Activated CD8-positive, alpha-beta memory T cell treated with anti-CD3 and anti-CD28 coated beads, Interleukin-2, amount 50 U/mL, for 24 hours (primary cell): ENCODE results near the gene DR1.
"Not testable (repeated sequence)": the region's sequence is repeated elsewhere in the genome, so short reads cannot be mapped to it uniquely, and the experiment has no call there.

ENCODE experiments used
- DNase-seq: peaks from one replicate; pipeline ENCODE4 v3.0.0-alpha.2; 2020; ENCODE audit errors: extremely low read depth

Gene DR1

DNA sequence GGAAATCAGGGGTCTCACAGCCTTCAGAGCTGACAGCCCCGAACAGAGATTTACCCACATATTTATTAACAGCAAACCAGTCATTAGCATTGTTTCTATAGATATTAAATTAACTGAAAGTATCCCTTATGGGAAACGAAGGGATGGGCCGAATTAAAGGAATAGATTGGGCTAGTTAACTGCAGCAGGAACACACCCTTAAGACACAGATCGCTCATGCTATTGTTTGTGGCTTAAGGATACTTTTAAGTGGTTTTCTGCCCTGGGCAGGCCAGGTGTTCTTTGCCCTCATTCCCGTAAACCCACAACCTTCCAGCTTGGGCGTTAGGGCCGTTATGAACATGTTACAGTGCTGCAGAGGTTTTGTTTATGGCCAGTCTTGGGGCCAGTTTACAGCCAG lies 40.6 kb downstream of the DR1 start:
- DNase-seq: not testable (repeated sequence)

GRCh38 chr1:93394514-93394913 lies 48.8 kb downstream of the DR1 start:
- DNase-seq: no peak

DNA sequence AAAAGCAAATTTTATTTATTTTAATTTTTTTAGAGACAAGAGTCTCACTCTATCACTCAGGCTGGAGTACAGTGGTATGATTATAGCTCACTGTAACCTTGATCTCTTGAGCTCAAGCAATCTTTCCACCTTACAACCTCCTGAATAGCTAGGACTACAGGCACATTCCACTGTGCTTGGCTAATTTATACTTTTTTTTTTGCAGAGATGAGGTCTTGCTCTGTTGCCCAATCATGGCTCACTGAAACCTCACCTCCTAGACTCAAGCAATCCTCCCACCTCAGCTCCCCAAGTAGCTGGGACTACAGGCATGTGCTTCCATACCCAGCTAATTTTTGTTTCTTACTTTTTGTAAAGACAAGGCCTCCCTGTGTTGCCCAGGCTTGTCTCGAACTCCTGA lies 49.5 kb downstream of the DR1 start:
- no peak for DNase-seq

DNA sequence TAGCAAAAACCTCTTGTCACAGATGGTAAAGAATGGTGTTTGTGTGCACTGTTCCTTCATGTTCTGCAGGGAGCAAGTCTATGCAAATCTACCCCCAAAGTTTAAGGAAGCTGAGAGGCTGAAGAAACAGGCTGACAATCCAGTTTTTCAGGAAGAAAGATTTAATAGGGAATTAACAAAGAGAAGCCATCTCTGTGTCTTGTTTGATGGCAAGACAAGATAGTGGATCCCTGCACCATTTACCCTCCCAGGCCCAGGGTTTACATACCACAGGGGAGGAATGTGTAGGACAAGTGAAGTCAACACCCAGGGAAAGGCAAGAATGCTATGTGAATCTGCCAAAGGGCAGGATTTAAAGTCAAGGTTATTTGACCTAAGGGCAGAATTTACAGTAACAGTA lies 54.1 kb downstream of the DR1 start:
- no peak for DNase-seq

GRCh38 chr1:93408203-93408602 lies 62.5 kb downstream of the DR1 start:
- DNase-seq: no peak

- DNase-seq: no peak
These were observed 65.3 kb downstream of the DR1 start for GRCh38 chr1:93411000-93411399.

DNA sequence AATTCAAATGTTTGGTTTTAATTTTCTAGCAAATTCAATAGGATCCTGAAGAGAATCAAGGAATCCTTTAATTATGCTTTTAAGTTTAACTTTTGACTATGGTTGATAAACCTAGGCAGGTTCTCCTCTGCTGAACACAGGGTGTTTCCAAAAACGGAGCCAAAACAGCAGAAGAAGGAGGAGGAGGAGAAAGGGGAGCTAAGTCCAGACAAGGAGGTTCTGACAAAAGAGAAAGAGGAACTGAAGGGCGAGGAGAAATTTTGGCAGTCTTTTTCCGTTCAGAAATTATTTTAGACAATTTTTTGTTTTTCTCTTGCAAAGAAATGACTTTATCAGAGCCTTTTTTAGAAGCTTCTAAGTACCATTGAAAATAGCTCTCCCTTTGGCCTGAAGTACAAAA lies 69.0 kb downstream of the DR1 start:
- DNase-seq: no peak

DNA sequence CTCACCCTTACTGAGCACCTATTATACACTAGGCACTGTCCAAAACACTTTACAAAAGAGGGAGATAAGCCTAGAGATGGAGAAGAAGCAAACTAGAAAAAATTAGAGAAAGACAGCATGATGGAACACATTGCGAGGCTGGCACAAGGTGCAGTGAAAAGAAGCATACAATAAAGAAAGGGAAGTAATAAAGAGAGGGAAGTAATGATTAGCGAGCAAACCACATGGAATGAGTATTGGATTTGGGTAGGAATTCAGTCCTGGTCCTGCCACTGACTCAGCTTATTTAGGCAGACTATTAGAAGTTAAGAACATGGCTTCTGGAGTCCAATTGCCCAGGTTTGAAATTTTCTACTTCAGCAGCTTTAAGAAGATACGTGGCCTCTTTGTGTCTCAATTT lies 69.6 kb downstream of the DR1 start:
- no peak for DNase-seq

GRCh38 chr1:93416183-93416582 lies 70.5 kb downstream of the DR1 start:
- DNase-seq: no peak
